Stimulated activated CD4-positive, alpha-beta T cell treated with anti-CD3 and anti-CD28 coated beads, Interleukin-4, amount 100 ng/mL, for 48 hours (primary cell): ENCODE data around the gene USP47.
"Not testable (repeated sequence)": the region's sequence is repeated elsewhere in the genome, so short reads cannot be mapped to it uniquely, and the experiment has no call there.

Source experiments
- DNase-seq, 2 donors: peaks; one replicate each; pipeline ENCODE4 v3.0.0-alpha.2; 2020; ENCODE audit warnings: low read depth in 2 of 2

Gene USP47

GRCh38 chr11:11827272-11827671 is 14.5 kb upstream of the USP47 start:
- DNase-seq, result no peak

DNA sequence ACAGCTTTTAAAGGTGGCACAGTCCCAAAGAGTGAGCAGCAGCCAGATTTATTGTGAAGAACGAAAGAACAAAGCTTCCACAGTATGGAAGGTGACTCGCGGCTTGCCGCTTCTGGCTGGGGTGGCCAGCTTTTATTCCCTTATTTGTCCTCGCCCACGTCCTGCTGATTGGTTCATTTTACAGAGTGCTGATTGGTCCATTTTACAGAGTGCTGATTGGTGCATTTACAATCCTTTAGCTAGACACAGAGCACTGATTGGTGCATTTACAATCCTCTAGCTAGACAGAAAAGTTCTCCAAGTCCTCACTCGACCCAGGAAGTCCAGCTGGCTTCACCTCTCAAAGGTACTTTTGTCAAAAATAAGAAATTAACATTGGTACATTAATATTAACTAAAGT is 10.4 kb upstream of the USP47 start:
- DNase-seq, result not testable (repeated sequence)

GRCh38 chr11:11836676-11837231 is 5.0 kb upstream of the USP47 start:
- no peak for DNase-seq

DNA sequence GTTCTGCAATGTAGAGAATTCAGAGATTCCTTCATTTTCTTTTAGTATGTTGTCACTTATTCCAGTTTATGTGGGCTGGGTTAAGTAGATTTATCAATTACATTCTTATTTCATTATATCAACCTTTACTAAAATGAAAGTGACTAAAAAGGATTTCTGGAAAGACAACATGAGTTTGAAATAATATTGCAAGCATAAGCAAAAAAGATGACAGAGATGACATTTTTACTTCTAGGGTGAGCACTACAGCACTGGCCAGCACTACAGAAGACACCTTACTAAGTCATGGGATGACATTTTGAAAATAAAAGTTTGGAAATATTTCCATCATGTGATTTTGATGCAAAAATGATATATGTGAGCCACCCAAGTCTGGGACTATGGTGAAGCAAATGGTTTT is 2.1 kb upstream of the USP47 start:
- DNase-seq, result no peak

GRCh38 chr11:11841116-11841722 is 553 bp upstream of the USP47 start:
- DNase-seq, result no peak

- DNase-seq, result peak; percentile 38 to 50
These were observed 743 bp downstream of the USP47 start for GRCh38 chr11:11842421-11843008.

DNA sequence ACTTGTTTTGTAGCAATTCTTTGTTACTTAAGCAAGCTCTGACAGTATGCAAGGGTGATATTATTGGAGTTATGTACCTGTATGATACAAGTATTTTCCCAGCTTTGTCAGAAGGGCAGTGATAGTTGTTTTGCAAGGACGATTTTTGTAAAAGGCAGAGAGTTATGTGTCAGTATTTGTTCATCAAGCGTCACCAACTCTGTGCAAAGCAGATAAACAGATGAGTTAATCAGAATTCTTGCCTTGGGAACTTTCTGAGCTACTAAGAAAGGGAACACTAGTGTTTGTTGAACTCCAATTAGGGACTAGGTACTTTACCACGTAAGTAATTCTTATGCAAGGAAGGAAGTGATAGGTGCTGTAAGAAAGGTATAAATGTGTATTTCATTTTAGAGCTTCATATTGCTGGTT is 1.4 kb downstream of the USP47 start:
- DNase-seq, result no peak

- no peak for DNase-seq
These were observed 1.9 kb downstream of the USP47 start for GRCh38 chr11:11843642-11844041.

GRCh38 chr11:11844272-11844671 is 2.5 kb downstream of the USP47 start:
- no peak for DNase-seq

DNA sequence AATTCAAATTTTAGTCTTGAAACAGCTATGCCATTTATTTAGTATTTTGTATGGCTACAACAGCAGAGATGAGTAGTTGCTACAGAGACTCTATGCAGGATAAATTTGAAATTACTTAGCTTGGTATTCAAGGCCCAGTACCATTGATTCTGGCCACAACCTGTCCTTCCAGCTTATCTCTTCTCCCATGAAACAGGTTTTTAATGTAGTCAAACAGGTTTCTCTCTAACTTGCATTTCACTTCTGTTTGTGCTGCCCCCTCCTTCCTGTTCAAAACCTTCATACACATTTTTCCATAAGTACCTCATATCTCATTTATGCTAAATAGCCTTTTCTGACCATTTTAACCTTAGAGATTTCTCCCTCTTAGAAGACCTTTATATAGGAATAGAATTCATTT is 3.3 kb downstream of the USP47 start:
- no peak for DNase-seq

DNA sequence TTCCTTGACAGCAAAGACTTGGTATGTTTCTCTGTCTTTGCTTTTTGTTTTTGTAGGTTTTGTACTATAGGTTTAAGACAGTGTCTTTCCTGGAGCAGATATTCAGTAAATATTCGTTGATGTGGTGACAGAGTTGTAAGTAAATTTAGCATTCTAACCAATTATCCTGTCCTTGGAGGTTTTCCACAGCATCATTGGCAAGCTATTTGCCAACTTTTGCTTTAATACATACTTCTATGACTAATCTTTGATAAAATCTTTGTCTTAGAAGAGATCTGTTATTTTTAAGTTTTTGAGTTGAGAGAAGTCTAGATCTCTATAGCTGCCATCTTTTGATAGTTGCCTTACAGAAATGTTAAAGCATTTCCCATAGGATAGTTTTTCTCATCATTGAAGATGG is 3.8 kb downstream of the USP47 start:
- no peak for DNase-seq

DNA sequence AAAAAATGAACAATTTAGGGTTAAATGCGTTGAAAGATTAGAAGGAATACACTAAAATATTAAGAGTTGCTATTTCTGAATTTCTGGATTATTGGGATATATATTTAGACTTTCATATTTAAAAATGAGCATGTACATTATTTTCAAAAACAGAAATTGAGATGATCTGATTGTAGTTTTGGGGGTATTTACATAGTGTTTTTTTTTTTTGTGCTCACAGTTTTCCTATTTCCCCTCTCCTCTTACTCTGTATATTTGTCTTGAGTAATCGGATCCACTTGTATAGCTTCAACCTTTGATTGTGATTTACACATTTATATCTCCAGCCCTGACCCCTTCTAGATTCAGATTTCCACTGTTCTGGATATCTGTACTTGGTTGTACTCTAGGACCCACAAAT is 5.3 kb downstream of the USP47 start:
- no peak for DNase-seq

- peak; percentile 25 to 51 for DNase-seq
These were observed 7.3 kb downstream of the USP47 start for GRCh38 chr11:11848891-11849746.

DNA sequence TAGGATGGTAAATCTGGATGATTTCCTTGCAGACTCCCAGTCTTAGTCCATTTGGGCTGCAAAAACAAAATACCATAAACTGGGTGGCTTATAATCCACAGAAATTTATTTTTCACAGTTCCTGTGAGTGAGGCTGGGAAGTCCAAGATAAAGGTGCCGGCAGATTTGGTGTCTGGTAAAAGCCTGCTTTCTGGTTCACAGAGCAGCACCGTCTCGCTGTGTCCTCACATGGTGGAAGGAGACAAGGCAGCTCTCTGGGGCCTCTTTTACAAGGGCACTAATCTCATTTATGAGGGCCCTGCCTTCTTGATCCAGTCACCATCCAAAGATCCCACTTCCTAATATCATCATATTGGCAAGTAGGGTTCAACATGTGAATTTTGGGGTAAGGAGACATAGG is 8.9 kb downstream of the USP47 start:
- DNase-seq, result no peak

DNA sequence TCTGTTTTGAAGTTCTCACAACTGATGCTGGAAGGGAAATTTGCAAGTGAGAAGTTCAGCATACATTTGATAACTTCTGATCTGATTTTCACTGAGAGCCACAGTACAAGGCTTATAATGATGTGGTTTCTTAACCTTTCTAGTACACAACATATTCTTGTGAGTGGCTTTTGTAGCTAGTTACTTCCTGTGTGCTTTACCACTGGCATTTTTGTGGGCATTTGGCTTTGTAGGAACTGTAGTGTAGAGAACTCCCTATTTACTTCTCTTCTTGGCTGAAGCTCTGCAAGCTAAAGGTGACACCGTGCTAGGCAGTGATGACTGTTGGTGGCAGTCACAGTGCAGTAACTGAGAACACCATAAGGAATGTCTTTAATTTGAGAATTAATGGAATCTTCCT is 14.9 kb downstream of the USP47 start:
- no peak for DNase-seq

- no peak for DNase-seq
These were observed 16.0 kb downstream of the USP47 start for GRCh38 chr11:11857769-11858168.

GRCh38 chr11:11858676-11859075 is 16.9 kb downstream of the USP47 start:
- DNase-seq, result no peak

DNA sequence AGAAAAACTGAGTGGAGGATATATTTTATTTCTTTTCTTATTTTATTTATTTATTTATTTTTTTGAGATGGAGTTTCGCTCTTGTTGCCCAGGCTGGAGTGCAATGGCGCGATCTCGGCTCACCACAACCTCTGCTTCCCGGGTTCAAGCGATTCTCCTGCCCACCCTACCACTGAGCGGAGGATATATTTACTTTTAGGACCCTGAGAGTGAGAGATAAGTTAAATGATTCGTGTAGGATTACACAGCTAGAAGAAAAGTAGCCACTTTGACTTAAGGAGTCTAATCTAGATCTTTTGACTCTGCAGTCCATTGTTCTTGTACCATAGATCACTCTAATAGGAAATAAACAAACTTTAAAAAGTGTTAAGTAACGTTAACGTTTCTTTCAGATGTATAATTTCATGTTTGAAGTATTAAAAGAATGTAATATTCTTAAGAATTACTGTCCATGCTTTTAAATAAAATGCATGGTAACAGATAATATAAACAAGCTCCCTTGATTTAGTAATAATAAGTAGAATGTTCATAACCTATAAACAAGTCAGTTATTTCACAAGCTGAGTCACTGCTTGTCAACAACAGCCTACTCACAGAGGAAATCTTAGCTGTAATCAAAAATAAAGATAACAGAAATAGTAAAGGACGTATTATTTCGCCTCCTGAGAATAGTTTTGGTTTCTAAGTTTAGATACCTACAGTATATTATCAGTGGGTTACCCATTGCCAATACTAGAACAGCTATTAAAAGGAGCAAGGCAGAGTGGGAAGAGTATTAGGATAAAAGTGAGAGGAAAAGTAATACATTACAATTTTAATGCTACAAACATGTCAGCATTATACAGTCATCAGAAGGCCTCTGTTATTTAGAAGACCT is 18.6 kb downstream of the USP47 start:
- DNase-seq, result no peak

DNA sequence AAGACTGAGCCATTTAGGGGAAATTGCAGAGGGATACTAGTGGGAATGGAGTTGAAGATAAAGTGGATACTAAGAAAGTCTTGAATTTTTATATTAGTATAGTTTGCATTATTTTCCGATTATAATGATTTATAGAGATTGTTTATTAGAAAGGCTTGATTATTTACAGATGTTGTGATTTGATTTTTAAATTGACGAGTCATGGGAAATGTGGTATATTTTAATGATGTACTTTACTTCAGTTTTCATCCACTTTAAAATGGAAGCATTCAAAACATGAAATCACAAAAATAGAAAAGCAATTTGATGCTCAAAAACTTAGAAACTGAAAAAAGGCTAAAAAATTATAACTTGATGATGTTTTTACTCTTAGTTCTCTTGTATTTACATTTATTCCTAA is 21.2 kb downstream of the USP47 start:
- no peak for DNase-seq

- DNase-seq, result no peak
These were observed 22.6 kb downstream of the USP47 start for GRCh38 chr11:11864332-11864731.

DNA sequence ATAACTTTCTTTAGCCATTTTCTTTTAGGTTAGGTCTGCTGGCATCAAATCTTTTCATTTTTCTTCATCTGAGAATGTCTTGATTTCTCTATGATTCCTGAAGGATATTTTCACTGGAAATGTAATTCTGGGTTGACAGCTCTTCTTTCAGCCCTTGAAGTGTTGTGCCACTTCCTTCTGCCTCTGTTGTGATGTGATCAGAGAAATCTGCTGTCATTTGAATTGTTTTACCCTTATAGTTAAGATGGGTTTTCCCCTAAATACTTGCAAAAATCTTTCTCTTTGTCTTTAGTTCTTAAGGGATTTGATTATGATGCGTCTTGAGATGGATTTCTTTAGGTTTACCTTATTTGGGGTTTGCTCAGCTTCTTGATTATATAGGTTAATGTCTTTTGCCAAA is 23.0 kb downstream of the USP47 start:
- DNase-seq, result no peak

DNA sequence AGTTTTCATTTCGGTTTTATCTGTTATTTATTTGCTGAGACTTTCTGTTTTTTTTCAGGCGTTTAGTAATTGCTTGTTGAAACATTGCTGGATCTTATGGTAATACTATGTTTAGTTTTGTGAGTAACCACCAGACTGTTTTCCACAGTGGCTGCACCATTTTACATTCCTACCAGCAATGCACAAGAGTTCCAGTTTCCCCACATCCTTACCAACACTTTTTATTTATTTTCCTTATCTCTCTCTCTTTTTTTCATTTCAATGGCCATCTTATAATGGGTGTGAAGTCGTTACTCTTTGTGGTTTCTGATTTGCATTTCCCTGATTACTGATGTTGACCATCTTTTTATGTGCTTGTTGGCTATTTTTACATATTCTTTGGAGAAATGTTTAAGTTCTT is 23.7 kb downstream of the USP47 start:
- no peak for DNase-seq
